ENCODE data around the gene TENT4B. TPM values are rescaled to one million over a fixed set of nuclear protein-coding genes. Genes with fewer than 3 reads are reported as not detected.

Gene TENT4B
- total RNA-seq, 1 experiment from 2014 or later = 13.0 TPM

DNA sequence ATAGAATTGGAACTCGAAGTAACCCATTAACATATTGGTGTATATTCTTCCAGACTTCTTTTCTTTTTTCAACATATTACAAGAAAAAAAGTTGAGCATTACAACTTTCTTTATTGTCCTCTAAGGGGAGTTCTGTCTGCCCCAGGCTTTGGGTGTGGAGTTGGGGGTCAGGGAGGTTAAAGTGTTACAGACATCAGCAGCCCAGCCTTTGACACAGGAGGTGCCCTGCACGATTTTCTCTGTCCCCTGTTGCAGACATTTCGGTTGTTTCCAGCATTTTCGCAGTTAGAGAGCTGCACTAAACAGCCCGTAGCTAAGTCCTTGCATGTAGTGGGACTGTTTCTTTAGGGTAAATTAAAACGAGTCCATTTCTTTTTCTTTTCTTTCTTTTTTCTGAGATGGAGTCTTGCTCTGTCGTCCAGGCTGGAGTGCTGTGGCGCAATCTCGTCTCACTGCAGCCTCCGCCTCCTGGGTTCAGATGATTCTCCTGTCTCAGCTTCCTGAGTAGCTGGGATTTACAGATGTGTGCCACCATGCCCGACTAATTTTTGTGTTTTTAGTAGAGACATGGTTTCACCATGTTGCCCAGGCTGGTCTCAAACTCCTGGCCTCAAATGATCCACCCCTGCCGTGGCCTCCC lies 99.9 kb downstream of the TENT4B start:
- H3K23me2 ChIP-seq (ENCODE audit: insufficient read length, low read depth, low read length, poor library complexity, severe bottlenecking) = no peaks in the 10 kb centered on the region
- no peak overlapping the region for H4K8ac ChIP-seq (replicated peaks; ENCODE audit: insufficient read length, low read depth, low read length)
- no peaks in the 10 kb centered on the region for H4K20me1 ChIP-seq (ENCODE audit: control insufficient read depth, insufficient read depth, insufficient read length)
- no peak overlapping the region for H3K18ac ChIP-seq (ENCODE audit: insufficient read length, low read depth, low read length)
- no peak overlapping the region for H3K14ac ChIP-seq (ENCODE audit: insufficient read depth, low read length)
- no peak overlapping the region for H3K27ac ChIP-seq (ENCODE audit: insufficient read length, low read depth, low read length)
- H3T11ph ChIP-seq (ENCODE audit: low read length) = no peak overlapping the region
- Mint-ChIP-seq H3K4me3 (no peak overlapping the region), H3K36me3 (ENCODE audit: insufficient read depth in 1 of 3, low read depth in 3 of 3) (no peaks in the 10 kb centered on the region), H3K4me1 (peaks cover 15 to 30% of the 10 kb centered on the region in 2 experiments), H3K27ac (no peak overlapping the region), H3K9me3 (no peaks in the 10 kb centered on the region), H3K27me3 (ENCODE audit: low read depth) (no peaks in the 10 kb centered on the region; the same call in none of the 2 replicates)
- H2BK15ac ChIP-seq (ENCODE audit: low read depth, low read length) = no peak overlapping the region
- no peak overlapping the region for H2AK5ac ChIP-seq (ENCODE audit: insufficient read length, low read length)
- H3K9me3 ChIP-seq (ENCODE audit: control insufficient read depth, low read depth, low read length) = no peaks in the 10 kb centered on the region
- H2BK12ac ChIP-seq (ENCODE audit: insufficient read length, low read depth, low read length) = no peak overlapping the region
- no peak overlapping the region for H3K9ac ChIP-seq (ENCODE audit: extremely low read depth, insufficient read length, low read length)
- H3K79me2 ChIP-seq (ENCODE audit: insufficient read depth, low read length) = no peaks in the 10 kb centered on the region
- no CpG with 5 or more reads among the region's 12 CpGs for WGBS (ENCODE audit: extremely low coverage, insufficient read length, low lambda C conversion rate)
- H3K27me3 ChIP-seq (ENCODE audit: insufficient read depth, low read length) = no peaks in the 10 kb centered on the region
- no peak overlapping the region for H4K5ac ChIP-seq (ENCODE audit: insufficient read length, low read depth, low read length)
- no peak overlapping the region for H4K91ac ChIP-seq (ENCODE audit: insufficient read length, low read depth, low read length)
- TF ChIP-seq, protein P1, sequence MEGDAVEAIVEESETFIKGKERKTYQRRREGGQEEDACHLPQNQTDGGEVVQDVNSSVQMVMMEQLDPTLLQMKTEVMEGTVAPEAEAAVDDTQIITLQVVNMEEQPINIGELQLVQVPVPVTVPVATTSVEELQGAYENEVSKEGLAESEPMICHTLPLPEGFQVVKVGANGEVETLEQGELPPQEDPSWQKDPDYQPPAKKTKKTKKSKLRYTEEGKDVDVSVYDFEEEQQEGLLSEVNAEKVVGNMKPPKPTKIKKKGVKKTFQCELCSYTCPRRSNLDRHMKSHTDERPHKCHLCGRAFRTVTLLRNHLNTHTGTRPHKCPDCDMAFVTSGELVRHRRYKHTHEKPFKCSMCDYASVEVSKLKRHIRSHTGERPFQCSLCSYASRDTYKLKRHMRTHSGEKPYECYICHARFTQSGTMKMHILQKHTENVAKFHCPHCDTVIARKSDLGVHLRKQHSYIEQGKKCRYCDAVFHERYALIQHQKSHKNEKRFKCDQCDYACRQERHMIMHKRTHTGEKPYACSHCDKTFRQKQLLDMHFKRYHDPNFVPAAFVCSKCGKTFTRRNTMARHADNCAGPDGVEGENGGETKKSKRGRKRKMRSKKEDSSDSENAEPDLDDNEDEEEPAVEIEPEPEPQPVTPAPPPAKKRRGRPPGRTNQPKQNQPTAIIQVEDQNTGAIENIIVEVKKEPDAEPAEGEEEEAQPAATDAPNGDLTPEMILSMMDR (conservative IDR thresholded peaks at IDR 0.05) = no peak
- no peak overlapping the region for H2BK120ac ChIP-seq (ENCODE audit: low read depth, low read length, poor library complexity, severe bottlenecking)
- H3K56ac ChIP-seq (ENCODE audit: insufficient read length, low read depth, low read length) = no peak overlapping the region
- H2BK20ac ChIP-seq (ENCODE audit: low read depth, low read length, poor library complexity, severe bottlenecking) = no peak overlapping the region
- no peak overlapping the region for H2AFZ ChIP-seq (ENCODE audit: low read length)
- H2BK5ac ChIP-seq (ENCODE audit: insufficient read length, low read length) = no peak overlapping the region
- DNase-seq = no peak
- no peaks in the 10 kb centered on the region; the same call in 1 of the 2 replicates for H3K4me1 ChIP-seq (ENCODE audit: insufficient read depth, low read length)
- no peak overlapping the region for H3K23ac ChIP-seq (ENCODE audit: insufficient read length, low read depth, low read length)
- no peak overlapping the region for H3K4ac ChIP-seq (ENCODE audit: low read depth, low read length)
- no peaks in the 10 kb centered on the region for H3K79me1 ChIP-seq (ENCODE audit: insufficient read depth, low read depth, low read length, poor library complexity, severe bottlenecking)
- H3K4me2 ChIP-seq (ENCODE audit: insufficient read depth, insufficient read length, low read length) = no peak overlapping the region
